Measurements from ENCODE around the gene PDZK1. TPM values are rescaled to one million over a fixed set of nuclear protein-coding genes. Genes with fewer than 3 reads are reported as not detected.

PDZK1 gene
- total and polyA plus RNA-seq, 2 experiments from 2014 or later, result 0.73 TPM; not detected in 1

- no peak for TF ChIP-seq ZNF462 (CRISPR knock-in tag; IDR thresholded peaks at IDR 0.05)
Observed at GRCh38 chr1:145751491-145752037, 44.4 kb upstream of the PDZK1 start (continued).

- Histone ChIP-seq H3K79me2 (replicated peaks; ENCODE audit: insufficient read depth) (no peaks in the 10 kb centered on the region), H3K27ac (ENCODE audit: low read depth) (no peak overlapping the region), H3K36me3 (ENCODE audit: insufficient read depth) (peaks cover 17% of the 10 kb centered on the region), H2AFZ (no peak overlapping the region), H3K4me1 (ENCODE audit: insufficient read depth) (no peaks in the 10 kb centered on the region), H3K9me2 (ENCODE audit: insufficient read depth) (no peaks in the 10 kb centered on the region), H3K4me2 (no peak overlapping the region), H3F3A (replicated peaks; ENCODE audit: low read depth) (no peaks in the 10 kb centered on the region), H3K27me3 (ENCODE audit: insufficient read depth) (no peaks in the 10 kb centered on the region), H3K4me3 (no peak overlapping the region), H4K20me1 (replicated peaks; ENCODE audit: insufficient read depth) (no peaks in the 10 kb centered on the region; the same call in 1 of the 2 replicates)
- Mint-ChIP-seq H3K27ac (no peak overlapping the region), H3K9me3 (no peaks in the 10 kb centered on the region), H3K4me1 (no peaks in the 10 kb centered on the region), H3K4me3 (no peak overlapping the region), H3K27me3 (ENCODE audit: insufficient read depth, low read depth, poor library complexity) (no peaks in the 10 kb centered on the region), H3K36me3 (ENCODE audit: low read depth) (peaks cover 10% of the 10 kb centered on the region; the same call in 2 of the 3 replicates)
- ATAC-seq, result no peak
- no peak for TF ChIP-seq EZH2 (IDR thresholded peaks at IDR 0.05; ENCODE audit: low read depth, unreplicated experiment)
- no peak for TF ChIP-seq NANOG (IDR thresholded peaks at IDR 0.05; ENCODE audit: borderline replicate concordance)
- no peak for DNase-seq (ENCODE audit: low spot score)
Observed at GRCh38 chr1:145750426-145750825, 43.3 kb upstream of the PDZK1 start.
